GM23338 (cell line): Measurements from ENCODE around the gene GREB1L. TPM values are rescaled to one million over a fixed set of nuclear protein-coding genes. Genes with fewer than 3 reads are reported as not detected.

ENCODE experiments used
- ATAC-seq: fragments of 200-7000 bp; cut with Tn5 transposase; 3 replicates; pipeline ENCODE4 v1.9.1; 2020
- DNase-seq: peaks from one replicate; pipeline ENCODE4 v3.0.0-alpha.2; 2015; ENCODE audit warnings: low spot score
- H2AFZ ChIP-seq: fragments of 200-600 bp; sonication (generic); 2 replicates; pipeline ENCODE4 v1.8.0; 2016; ENCODE audit warnings: antibody characterized with exemption, mild to moderate bottlenecking, moderate library complexity
- H3F3A ChIP-seq: fragments of 200-600 bp; sonication (generic); replicated peaks from 2 replicates; pipeline ENCODE4 v1.8.0; 2017; ENCODE audit warnings: antibody characterized with exemption, mixed run types, low read depth
- H3K27ac ChIP-seq: fragments of 200-600 bp; sonication (generic); 2 replicates; pipeline ENCODE4 v1.6.1; 2016; ENCODE audit warnings: low read depth
- H3K27me3 ChIP-seq: fragments of 200-600 bp; sonication (generic); 2 replicates; pipeline ENCODE4 v1.8.0; 2016; ENCODE audit warnings: mild to moderate bottlenecking, mixed run types, moderate library complexity; ENCODE audit not compliant: insufficient read depth
- H3K36me3 ChIP-seq: fragments of 200-600 bp; sonication (generic); 2 replicates; pipeline ENCODE4 v1.8.0; 2016; ENCODE audit warnings: mild to moderate bottlenecking; ENCODE audit not compliant: insufficient read depth
- H3K4me1 ChIP-seq: fragments of 200-600 bp; sonication (generic); 2 replicates; pipeline ENCODE4 v1.8.0; 2016; ENCODE audit warnings: mild to moderate bottlenecking, moderate library complexity; ENCODE audit not compliant: insufficient read depth
- H3K4me2 ChIP-seq: fragments of 200-600 bp; sonication (generic); 2 replicates; pipeline ENCODE4 v1.7.1; 2017; ENCODE audit warnings: mixed run types
- H3K4me3 ChIP-seq: fragments of 200-600 bp; sonication (generic); 2 replicates; pipeline ENCODE4 v1.6.1; 2016; ENCODE audit warnings: mixed run types
- H3K79me2 ChIP-seq: fragments of 200-600 bp; sonication (generic); replicated peaks from 2 replicates; pipeline ENCODE4 v1.8.0; 2017; ENCODE audit warnings: mild to moderate bottlenecking; ENCODE audit not compliant: insufficient read depth
- H3K9me2 ChIP-seq: fragments of 200-600 bp; sonication (generic); 2 replicates; pipeline ENCODE4 v1.8.0; 2017; ENCODE audit not compliant: insufficient read depth
- H4K20me1 ChIP-seq: fragments of 200-600 bp; sonication (generic); replicated peaks from 2 replicates; pipeline ENCODE4 v1.8.0; 2017; ENCODE audit warnings: mild to moderate bottlenecking; ENCODE audit not compliant: insufficient read depth
- H3K27ac Mint-ChIP-seq: 2 replicates; pipeline ENCODE4 v1.8.0; 2020; ENCODE audit warnings: inconsistent platforms, mild to moderate bottlenecking, moderate library complexity, mixed read lengths
- H3K27me3 Mint-ChIP-seq: 3 replicates; pipeline ENCODE4 v1.8.0; 2022; ENCODE audit warnings: low read depth, mild to moderate bottlenecking, moderate library complexity, mixed read lengths, inconsistent platforms; ENCODE audit not compliant: insufficient read depth, poor library complexity
- H3K36me3 Mint-ChIP-seq: 3 replicates; pipeline ENCODE4 v1.8.0; 2021; ENCODE audit warnings: low read depth, mild to moderate bottlenecking, inconsistent platforms, moderate library complexity, mixed read lengths
- H3K4me1 Mint-ChIP-seq: 3 replicates; pipeline ENCODE4 v1.8.0; 2020; ENCODE audit warnings: mild to moderate bottlenecking, inconsistent platforms, mixed read lengths
- H3K4me3 Mint-ChIP-seq: 3 replicates; pipeline ENCODE4 v1.8.0; 2021; ENCODE audit warnings: moderate library complexity, mild to moderate bottlenecking, inconsistent platforms, mixed read lengths
- H3K9me3 Mint-ChIP-seq: 3 replicates; pipeline ENCODE4 v1.8.0; 2020; ENCODE audit warnings: moderate library complexity, mild to moderate bottlenecking, inconsistent platforms, mixed read lengths
- JUNB ChIP-seq: IDR thresholded peaks from one replicate; pipeline ENCODE4 v1.6.1; 2016; ENCODE audit warnings: antibody characterized with exemption; ENCODE audit not compliant: unreplicated experiment
- NANOG ChIP-seq: IDR thresholded peaks from 2 replicates; pipeline ENCODE4 v1.6.1; 2016; ENCODE audit warnings: antibody characterized with exemption, borderline replicate concordance
- POLR2AphosphoS5 ChIP-seq: IDR thresholded peaks from 2 replicates; pipeline ENCODE4 v1.6.1; 2016; ENCODE audit warnings: antibody characterized with exemption, low read depth
- STAT1 ChIP-seq: IDR thresholded peaks from one replicate; pipeline ENCODE4 v1.6.1; 2016; ENCODE audit warnings: antibody characterized with exemption; ENCODE audit not compliant: unreplicated experiment
- ZNF114 ChIP-seq: fragments of 250-450 bp; sonication (Bioruptor Pico); IDR thresholded peaks from 2 replicates; pipeline ENCODE4 v1.5.0; 2020; ENCODE audit warnings: mild to moderate bottlenecking, moderate library complexity
- polyA plus RNA-seq: library from polyadenylated mRNA; unstranded; fragments of >200 nt; fragmentation: Nextera tagmentation; extraction: Ambion mirVana; gene quantifications from 2 replicates; pipeline ENCODE4 v1.2.1, GENCODE V29; 2016
- total RNA-seq: library from RNA; depleted of rRNA; stranded (reverse); fragments of >200 nt; shearing (Covaris generic); gene quantifications from 2 replicates; pipeline ENCODE4 v1.2.3, GENCODE V29; 2014
- TF ChIP-seq, protein P1 (sequence below): fragments of 250-450 bp; sonication (Bioruptor Pico); IDR thresholded peaks from 2 replicates; pipeline ENCODE4 v1.5.0; 2020; ENCODE audit warnings: mild to moderate bottlenecking, moderate library complexity
- TF ChIP-seq, protein P2 (sequence below): IDR thresholded peaks from 2 replicates; pipeline ENCODE4 v1.6.1; 2016; ENCODE audit warnings: antibody characterized with exemption

The GREB1L gene
- total and polyA plus RNA-seq, 2 experiments from 2014 or later = 0.03 to 0.29 TPM

DNA sequence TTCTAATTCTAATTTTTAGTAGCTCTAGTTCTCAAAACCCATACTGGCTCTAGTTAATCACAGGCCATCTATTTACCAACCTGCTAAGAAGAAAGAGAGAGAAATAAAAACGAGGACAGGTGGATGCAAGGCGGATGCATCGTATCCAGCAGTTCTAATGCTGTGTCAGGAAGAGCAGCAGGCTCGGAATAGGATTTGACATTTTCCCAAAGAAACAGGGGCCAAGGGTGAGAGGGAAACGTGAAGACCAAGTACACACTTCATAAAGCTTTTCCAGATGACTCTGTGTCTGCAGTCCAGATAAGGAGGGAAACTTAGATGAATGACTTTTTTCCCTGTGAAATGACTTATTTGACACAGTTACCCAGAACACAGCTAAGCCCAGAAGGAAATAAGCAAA, 241.0 kb downstream of the GREB1L start (continued):
- TF ChIP-seq, protein P1, sequence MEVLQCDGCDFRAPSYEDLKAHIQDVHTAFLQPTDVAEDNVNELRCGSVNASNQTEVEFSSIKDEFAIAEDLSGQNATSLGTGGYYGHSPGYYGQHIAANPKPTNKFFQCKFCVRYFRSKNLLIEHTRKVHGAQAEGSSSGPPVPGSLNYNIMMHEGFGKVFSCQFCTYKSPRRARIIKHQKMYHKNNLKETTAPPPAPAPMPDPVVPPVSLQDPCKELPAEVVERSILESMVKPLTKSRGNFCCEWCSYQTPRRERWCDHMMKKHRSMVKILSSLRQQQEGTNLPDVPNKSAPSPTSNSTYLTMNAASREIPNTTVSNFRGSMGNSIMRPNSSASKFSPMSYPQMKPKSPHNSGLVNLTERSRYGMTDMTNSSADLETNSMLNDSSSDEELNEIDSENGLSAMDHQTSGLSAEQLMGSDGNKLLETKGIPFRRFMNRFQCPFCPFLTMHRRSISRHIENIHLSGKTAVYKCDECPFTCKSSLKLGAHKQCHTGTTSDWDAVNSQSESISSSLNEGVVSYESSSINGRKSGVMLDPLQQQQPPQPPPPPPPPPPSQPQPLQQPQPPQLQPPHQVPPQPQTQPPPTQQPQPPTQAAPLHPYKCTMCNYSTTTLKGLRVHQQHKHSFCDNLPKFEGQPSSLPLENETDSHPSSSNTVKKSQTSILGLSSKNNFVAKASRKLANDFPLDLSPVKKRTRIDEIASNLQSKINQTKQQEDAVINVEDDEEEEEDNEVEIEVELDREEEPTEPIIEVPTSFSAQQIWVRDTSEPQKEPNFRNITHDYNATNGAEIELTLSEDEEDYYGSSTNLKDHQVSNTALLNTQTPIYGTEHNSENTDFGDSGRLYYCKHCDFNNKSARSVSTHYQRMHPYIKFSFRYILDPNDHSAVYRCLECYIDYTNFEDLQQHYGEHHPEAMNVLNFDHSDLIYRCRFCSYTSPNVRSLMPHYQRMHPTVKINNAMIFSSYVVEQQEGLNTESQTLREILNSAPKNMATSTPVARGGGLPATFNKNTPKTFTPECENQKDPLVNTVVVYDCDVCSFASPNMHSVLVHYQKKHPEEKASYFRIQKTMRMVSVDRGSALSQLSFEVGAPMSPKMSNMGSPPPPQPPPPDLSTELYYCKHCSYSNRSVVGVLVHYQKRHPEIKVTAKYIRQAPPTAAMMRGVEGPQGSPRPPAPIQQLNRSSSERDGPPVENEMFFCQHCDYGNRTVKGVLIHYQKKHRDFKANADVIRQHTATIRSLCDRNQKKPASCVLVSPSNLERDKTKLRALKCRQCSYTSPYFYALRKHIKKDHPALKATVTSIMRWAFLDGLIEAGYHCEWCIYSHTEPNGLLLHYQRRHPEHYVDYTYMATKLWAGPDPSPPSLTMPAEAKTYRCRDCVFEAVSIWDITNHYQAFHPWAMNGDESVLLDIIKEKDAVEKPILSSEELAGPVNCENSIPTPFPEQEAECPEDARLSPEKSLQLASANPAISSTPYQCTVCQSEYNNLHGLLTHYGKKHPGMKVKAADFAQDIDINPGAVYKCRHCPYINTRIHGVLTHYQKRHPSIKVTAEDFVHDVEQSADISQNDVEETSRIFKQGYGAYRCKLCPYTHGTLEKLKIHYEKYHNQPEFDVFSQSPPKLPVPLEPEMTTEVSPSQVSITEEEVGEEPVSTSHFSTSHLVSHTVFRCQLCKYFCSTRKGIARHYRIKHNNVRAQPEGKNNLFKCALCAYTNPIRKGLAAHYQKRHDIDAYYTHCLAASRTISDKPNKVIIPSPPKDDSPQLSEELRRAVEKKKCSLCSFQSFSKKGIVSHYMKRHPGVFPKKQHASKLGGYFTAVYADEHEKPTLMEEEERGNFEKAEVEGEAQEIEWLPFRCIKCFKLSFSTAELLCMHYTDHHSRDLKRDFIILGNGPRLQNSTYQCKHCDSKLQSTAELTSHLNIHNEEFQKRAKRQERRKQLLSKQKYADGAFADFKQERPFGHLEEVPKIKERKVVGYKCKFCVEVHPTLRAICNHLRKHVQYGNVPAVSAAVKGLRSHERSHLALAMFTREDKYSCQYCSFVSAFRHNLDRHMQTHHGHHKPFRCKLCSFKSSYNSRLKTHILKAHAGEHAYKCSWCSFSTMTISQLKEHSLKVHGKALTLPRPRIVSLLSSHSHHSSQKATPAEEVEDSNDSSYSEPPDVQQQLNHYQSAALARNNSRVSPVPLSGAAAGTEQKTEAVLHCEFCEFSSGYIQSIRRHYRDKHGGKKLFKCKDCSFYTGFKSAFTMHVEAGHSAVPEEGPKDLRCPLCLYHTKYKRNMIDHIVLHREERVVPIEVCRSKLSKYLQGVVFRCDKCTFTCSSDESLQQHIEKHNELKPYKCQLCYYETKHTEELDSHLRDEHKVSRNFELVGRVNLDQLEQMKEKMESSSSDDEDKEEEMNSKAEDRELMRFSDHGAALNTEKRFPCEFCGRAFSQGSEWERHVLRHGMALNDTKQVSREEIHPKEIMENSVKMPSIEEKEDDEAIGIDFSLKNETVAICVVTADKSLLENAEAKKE (CRISPR knock-in tag) = no peak
- TF ChIP-seq POLR2AphosphoS5 (no peak), JUNB (no peak), NANOG (no peak), STAT1 (no peak)
- TF ChIP-seq, protein P2, sequence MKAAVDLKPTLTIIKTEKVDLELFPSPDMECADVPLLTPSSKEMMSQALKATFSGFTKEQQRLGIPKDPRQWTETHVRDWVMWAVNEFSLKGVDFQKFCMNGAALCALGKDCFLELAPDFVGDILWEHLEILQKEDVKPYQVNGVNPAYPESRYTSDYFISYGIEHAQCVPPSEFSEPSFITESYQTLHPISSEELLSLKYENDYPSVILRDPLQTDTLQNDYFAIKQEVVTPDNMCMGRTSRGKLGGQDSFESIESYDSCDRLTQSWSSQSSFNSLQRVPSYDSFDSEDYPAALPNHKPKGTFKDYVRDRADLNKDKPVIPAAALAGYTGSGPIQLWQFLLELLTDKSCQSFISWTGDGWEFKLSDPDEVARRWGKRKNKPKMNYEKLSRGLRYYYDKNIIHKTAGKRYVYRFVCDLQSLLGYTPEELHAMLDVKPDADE = no peak

DNA sequence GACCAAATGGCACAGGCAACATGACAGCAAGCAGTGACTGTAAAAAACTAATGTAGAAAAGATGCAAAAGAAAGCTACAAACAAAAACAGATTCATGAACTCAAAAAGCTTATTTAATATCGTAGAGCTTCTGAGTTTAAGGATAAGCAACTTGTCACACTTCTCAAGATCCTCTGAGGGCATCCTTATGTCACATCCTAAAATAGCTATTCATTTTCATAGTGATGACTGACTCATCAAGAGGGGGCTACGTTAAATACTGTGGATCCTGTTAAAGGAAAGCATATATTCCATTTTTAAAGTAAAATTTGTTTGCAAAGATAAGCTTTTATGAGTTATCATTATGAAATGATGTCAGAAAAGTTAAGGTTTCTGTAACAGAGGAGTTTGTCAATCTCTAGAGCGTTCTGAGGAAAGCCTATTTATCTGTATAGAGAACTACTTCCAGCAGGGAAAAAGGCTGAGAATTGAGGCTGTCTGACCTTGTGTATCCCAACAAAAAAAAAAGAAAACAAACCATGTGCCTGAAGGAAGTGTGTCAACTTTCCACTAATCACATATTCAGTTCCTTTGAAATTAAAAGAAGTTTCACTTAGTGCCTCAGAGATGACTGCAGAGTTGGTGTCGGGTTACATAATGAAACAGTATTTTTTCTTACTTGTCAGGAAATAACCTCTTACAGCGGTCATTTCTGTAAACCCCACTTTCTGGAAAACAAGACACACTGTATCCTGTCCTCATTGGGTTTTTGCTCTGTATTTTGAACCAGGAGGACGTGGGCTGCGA, 243.0 kb downstream of the GREB1L start:
- Histone ChIP-seq H4K20me1 (no peaks in the 10 kb centered on the region), H3K27ac (no peak overlapping the region), H3K36me3 (no peaks in the 10 kb centered on the region), H3K4me2 (peak overlapping the region; percentile 47), H3K9me2 (no peaks in the 10 kb centered on the region), H3K4me1 (peaks cover 10% of the 10 kb centered on the region), H3K27me3 (no peaks in the 10 kb centered on the region), H3F3A (no peaks in the 10 kb centered on the region), H2AFZ (peak overlapping the region; percentile 29), H3K4me3 (no peak overlapping the region), H3K79me2 (no peaks in the 10 kb centered on the region)
- ATAC-seq (no peak), DNase-seq (no peak)
- Mint-ChIP-seq H3K4me3 (no peak overlapping the region), H3K36me3 (no peaks in the 10 kb centered on the region), H3K27ac (no peak overlapping the region), H3K9me3 (no peaks in the 10 kb centered on the region; the same call in 2 of the 3 replicates), H3K4me1 (peaks cover 15% of the 10 kb centered on the region), H3K27me3 (peaks cover 2% of the 10 kb centered on the region)
- TF ChIP-seq POLR2AphosphoS5 (no peak), ZNF114 (no peak), JUNB (no peak)
